CD14-positive monocyte (primary cell): ENCODE data around the gene MYL11. TPM values are rescaled to one million over a fixed set of nuclear protein-coding genes. Genes with fewer than 3 reads are reported as not detected.

Experiments
- DNase-seq, 3 donors: peaks; one replicate each; pipeline ENCODE4 v3.0.0-alpha.2; 2011 to 2022
- H2AFZ ChIP-seq: 2 replicates; pipeline ENCODE4 v1.6.0; 2012; ENCODE audit warnings: mild to moderate bottlenecking, low read depth, low read length, inconsistent platforms; ENCODE audit not compliant: insufficient read depth, poor library complexity, severe bottlenecking
- H3K27ac ChIP-seq, 2 donors: 1 replicate in 1 of 2; 2 replicates in 1 of 2; pipeline ENCODE4 v1.5.1; 2012 to 2013; ENCODE audit warnings: low read length in 2 of 2, control low read depth in 1 of 2, inconsistent platforms in 1 of 2, low read depth in 1 of 2, mild to moderate bottlenecking in 1 of 2
- H3K27me3 ChIP-seq, 2 donors: one replicate each; pipeline versions ENCODE4 v1.6.0 to v1.6.1; 2011 to 2013; ENCODE audit warnings: low read length in 2 of 2; ENCODE audit not compliant: control insufficient read depth in 2 of 2, insufficient read depth in 2 of 2
- H3K36me3 ChIP-seq, 2 donors: replicated peaks in 1 of 2; 1 replicate in 1 of 2; 2 replicates in 1 of 2; pipeline versions ENCODE4 v1.5.1 to v1.6.1; 2012 to 2013; ENCODE audit warnings: low read length in 2 of 2, control low read depth in 1 of 2, inconsistent platforms in 1 of 2, mild to moderate bottlenecking in 1 of 2; ENCODE audit not compliant: insufficient read depth in 2 of 2, control insufficient read depth in 1 of 2
- H3K4me1 ChIP-seq, 2 donors: 1 replicate in 1 of 2; 2 replicates in 1 of 2; pipeline versions ENCODE4 v1.5.1 to v1.6.1; 2012 to 2013; ENCODE audit warnings: low read length in 2 of 2, control low read depth in 1 of 2, inconsistent platforms in 1 of 2, mild to moderate bottlenecking in 1 of 2, moderate library complexity in 1 of 2; ENCODE audit not compliant: insufficient read depth in 2 of 2, control insufficient read depth in 1 of 2
- H3K4me2 ChIP-seq: replicated peaks from 2 replicates; pipeline ENCODE3; 2012; ENCODE audit warnings: low read length, moderate library complexity, mild to moderate bottlenecking; ENCODE audit not compliant: poor library complexity, severe bottlenecking; ENCODE audit errors: extremely low read depth
- H3K4me3 ChIP-seq, 3 experiments: fragments of 200-600 bp in 1 of 3; sonication (generic) in 1 of 3; replicated peaks in 1 of 3; 1 replicate in 2 of 3; 2 replicates in 1 of 3; pipeline ENCODE4 v1.5.1; 2011 to 2013; ENCODE audit warnings: low read length in 3 of 3, mild to moderate bottlenecking in 3 of 3, control low read depth in 2 of 3, low read depth in 2 of 3, inconsistent platforms in 1 of 3, moderate library complexity in 1 of 3
- H3K79me2 ChIP-seq: 2 replicates; pipeline ENCODE4 v1.6.0; 2012; ENCODE audit warnings: mild to moderate bottlenecking, control low read depth, inconsistent platforms, low read length, moderate library complexity; ENCODE audit not compliant: insufficient read depth
- H3K9ac ChIP-seq: 2 replicates; pipeline ENCODE4 v1.6.0; 2017; ENCODE audit warnings: low read length, mild to moderate bottlenecking; ENCODE audit not compliant: insufficient read depth, poor library complexity, severe bottlenecking
- H3K9me3 ChIP-seq, 2 donors: replicated peaks in 1 of 2; 1 replicate in 1 of 2; 2 replicates in 1 of 2; pipeline versions ENCODE4 v1.5.1 to v1.6.1; 2012 to 2013; ENCODE audit warnings: low read length in 2 of 2, control low read depth in 1 of 2; ENCODE audit not compliant: control insufficient read depth in 1 of 2, insufficient read depth in 1 of 2
- H4K20me1 ChIP-seq: 2 replicates; pipeline ENCODE4 v1.6.0; 2012; ENCODE audit warnings: mild to moderate bottlenecking, low read length, control low read depth, moderate library complexity; ENCODE audit not compliant: insufficient read depth
- H3K27ac Mint-ChIP-seq, 7 donors: one replicate each; pipeline ENCODE4 v1.8.0; 2020; ENCODE audit warnings: mild to moderate bottlenecking in 7 of 7, mixed read lengths in 7 of 7, moderate library complexity in 6 of 7, inconsistent platforms in 2 of 7
- H3K27me3 Mint-ChIP-seq, 3 donors: one replicate each; pipeline ENCODE4 v1.8.0; 2021 to 2022; ENCODE audit warnings: low read depth in 3 of 3, mild to moderate bottlenecking in 3 of 3, mixed read lengths in 3 of 3, moderate library complexity in 3 of 3, inconsistent platforms in 1 of 3
- H3K36me3 Mint-ChIP-seq, 2 donors: one replicate each; pipeline ENCODE4 v1.8.0; 2020; ENCODE audit warnings: mixed read lengths in 2 of 2, inconsistent platforms in 1 of 2, mild to moderate bottlenecking in 1 of 2
- H3K4me1 Mint-ChIP-seq: one replicate; pipeline ENCODE4 v1.8.0; 2020; ENCODE audit warnings: mild to moderate bottlenecking, mixed read lengths
- H3K4me3 Mint-ChIP-seq, 2 donors: one replicate each; pipeline ENCODE4 v1.8.0; 2020; ENCODE audit warnings: mild to moderate bottlenecking in 2 of 2, mixed read lengths in 2 of 2, moderate library complexity in 1 of 2
- H3K9me3 Mint-ChIP-seq, 7 donors: one replicate each; pipeline ENCODE4 v1.8.0; 2020 to 2022; ENCODE audit warnings: mixed read lengths in 7 of 7, mild to moderate bottlenecking in 6 of 7, moderate library complexity in 6 of 7, inconsistent platforms in 2 of 7
- WGBS: methylation state at CpG from one replicate; pipeline ENCODE4 v1.1.5; 2013; ENCODE audit warnings: missing lambda C conversion rate; ENCODE audit not compliant: insufficient coverage; 5-methylcytosine and 5-hydroxymethylcytosine counted together
- intact Hi-C, 2 donors: fragments of 100-400 bp; cut with micrococcal nuclease; formaldehyde crosslinking; loops; one replicate each; pipeline versions ENCODE4 v1.15.0 to v1.15.1; 2023
- polyA plus RNA-seq, 3 donors: library from polyadenylated mRNA; depleted of rRNA in 1 of 3; unstranded in 2 of 3; stranded (reverse) in 1 of 3; fragments of 300-500 nt in 2 of 3; fragments of >200 nt in 1 of 3; fragmentation: Illumina TruSeq in 2 of 3; gene quantifications; 1 replicate in 2 of 3; 2 replicates in 1 of 3; pipeline ENCODE4 v1.2.3, GENCODE V29; 2012 to 2021
- small RNA-seq: library from RNA; depleted of rRNA; stranded (forward); fragments of <200 nt; gene quantifications from one replicate; pipeline ENCODE3, GENCODE V24; 2012; ENCODE audit warnings: low read depth; ENCODE audit not compliant: insufficient read length
- TF ChIP-seq, protein P1 (sequence below): fragments of 200-600 bp; IDR thresholded peaks from one replicate; pipeline ENCODE4 v1.8.0; 2022; ENCODE audit warnings: antibody characterized with exemption, mild to moderate bottlenecking

The MYL11 gene
- polyA plus RNA-seq, 3 donors = 1.6 to 1.9 TPM; not detected in 1

DNA sequence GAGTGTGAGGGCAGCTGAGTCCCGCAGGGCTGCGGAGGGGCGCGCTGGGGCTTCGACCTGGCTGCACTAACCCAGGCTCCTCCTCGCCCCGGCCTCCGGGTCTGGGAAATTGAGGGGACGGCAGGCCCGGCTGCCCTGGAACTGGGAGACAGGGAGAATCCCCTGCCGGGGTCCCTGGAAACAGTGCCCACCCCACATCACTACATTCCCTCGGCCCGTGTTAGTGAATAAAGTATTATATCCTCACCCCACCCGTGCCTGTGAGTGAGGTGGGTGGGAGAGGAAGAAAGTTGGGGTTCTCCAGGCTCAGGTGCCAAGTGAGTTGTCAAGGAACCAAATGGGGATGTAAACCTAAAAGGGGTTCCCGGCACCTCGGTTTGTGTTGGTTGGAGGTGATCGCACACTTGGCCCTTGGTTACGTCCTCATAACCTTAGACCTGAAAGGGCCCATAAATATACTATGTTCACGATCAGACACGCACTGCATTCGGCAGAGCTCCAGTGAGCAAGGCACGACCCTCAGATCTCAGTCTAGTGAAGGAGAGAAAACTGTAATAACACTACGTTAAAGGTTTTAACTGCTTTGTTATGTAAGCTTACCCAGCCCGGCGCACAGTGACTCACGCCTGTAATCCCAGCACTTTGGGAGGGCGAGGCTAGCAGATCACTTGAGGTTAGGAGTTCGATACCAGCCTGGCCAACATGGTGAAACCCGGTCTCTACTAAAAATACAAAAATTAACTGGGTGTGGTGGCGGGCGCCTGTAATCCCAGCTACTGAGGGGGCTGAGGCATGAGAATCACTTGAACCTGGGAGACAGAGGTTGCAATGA, 44.0 kb downstream of the MYL11 start:
- H3K36me3 Mint-ChIP-seq = peaks cover 23 to 41% of the 10 kb centered on the region in 2 donors
- intact Hi-C loops = no loop called here
- peaks cover 13 to 22% of the 10 kb centered on the region in 2 donors for H3K4me1 ChIP-seq
- H3K4me2 ChIP-seq = peak overlapping the region; percentile 93
- no peaks in the 10 kb centered on the region for H3K79me2 ChIP-seq
- peak overlapping the region; percentile 66 to 73 for H3K4me3 Mint-ChIP-seq
- peak overlapping the region; percentile 55 to 72 for H3K27ac ChIP-seq
- WGBS = 40% methylated on average over 8 of the region's 31 CpGs
- peaks cover 5 to 13% of the 10 kb centered on the region in 2 donors for H3K36me3 ChIP-seq
- no peaks in the 10 kb centered on the region for H3K9me3 Mint-ChIP-seq
- H3K9ac ChIP-seq = peak overlapping the region; percentile 63
- H3K4me3 ChIP-seq = peak overlapping the region; percentile 23 to 77 (median 66)
- DNase-seq = no peak
- TF ChIP-seq, protein P1, sequence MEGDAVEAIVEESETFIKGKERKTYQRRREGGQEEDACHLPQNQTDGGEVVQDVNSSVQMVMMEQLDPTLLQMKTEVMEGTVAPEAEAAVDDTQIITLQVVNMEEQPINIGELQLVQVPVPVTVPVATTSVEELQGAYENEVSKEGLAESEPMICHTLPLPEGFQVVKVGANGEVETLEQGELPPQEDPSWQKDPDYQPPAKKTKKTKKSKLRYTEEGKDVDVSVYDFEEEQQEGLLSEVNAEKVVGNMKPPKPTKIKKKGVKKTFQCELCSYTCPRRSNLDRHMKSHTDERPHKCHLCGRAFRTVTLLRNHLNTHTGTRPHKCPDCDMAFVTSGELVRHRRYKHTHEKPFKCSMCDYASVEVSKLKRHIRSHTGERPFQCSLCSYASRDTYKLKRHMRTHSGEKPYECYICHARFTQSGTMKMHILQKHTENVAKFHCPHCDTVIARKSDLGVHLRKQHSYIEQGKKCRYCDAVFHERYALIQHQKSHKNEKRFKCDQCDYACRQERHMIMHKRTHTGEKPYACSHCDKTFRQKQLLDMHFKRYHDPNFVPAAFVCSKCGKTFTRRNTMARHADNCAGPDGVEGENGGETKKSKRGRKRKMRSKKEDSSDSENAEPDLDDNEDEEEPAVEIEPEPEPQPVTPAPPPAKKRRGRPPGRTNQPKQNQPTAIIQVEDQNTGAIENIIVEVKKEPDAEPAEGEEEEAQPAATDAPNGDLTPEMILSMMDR = no peak
- peak overlapping the region in 4 of 7 donors; percentile 18 to 80 (median 66) for H3K27ac Mint-ChIP-seq
- no peaks in the 10 kb centered on the region for H3K27me3 ChIP-seq
- no peaks in the 10 kb centered on the region for H3K9me3 ChIP-seq
- H3K27me3 Mint-ChIP-seq = peaks cover 0 to 2% (median 1%) of the 10 kb centered on the region in 3 donors
- H3K4me1 Mint-ChIP-seq = peaks cover 14% of the 10 kb centered on the region
- peak overlapping the region; percentile 90 for H2AFZ ChIP-seq
- H4K20me1 ChIP-seq = no peaks in the 10 kb centered on the region

DNA sequence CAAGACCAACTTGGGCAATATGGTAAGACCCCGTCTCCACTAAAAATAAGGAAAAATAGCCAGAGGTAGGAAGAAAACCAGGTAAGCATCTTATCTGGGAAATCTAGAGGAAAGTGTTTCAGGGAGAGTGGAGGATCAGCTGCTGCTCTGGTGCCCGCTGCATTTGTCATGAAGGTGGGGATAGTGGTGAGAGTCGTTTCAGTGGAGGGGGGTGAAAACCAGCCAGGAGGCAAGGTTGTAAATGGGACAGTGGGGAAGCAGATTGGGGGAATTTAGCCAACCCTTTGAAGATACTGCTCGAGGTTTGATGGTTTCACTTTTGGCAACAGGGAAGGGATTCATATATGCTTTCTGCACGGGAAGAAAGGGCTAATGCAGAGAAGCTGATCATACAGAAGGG, 46.4 kb downstream of the MYL11 start:
- Mint-ChIP-seq H3K27ac (peak overlapping the region in 1 of 7 donors; percentile 26), H3K4me3 (no peak overlapping the region), H3K4me1 (peaks cover 16% of the 10 kb centered on the region), H3K9me3 (peaks cover 0 to 2% (median 0%) of the 10 kb centered on the region in 7 donors), H3K27me3 (peaks cover 0 to 1% (median 0%) of the 10 kb centered on the region in 3 donors), H3K36me3 (peaks cover 40 to 56% of the 10 kb centered on the region in 2 donors)
- 79% methylated on average over 5 of the region's 5 CpGs for WGBS
- H3K4me2 ChIP-seq = no peak overlapping the region
- intact Hi-C loops = no loop called here
- peaks cover 13 to 22% of the 10 kb centered on the region in 2 donors for H3K4me1 ChIP-seq
- no peak overlapping the region for H3K4me3 ChIP-seq
- peaks cover 11 to 26% of the 10 kb centered on the region in 2 donors for H3K36me3 ChIP-seq
- no peak overlapping the region for H2AFZ ChIP-seq
- TF ChIP-seq, protein P1 = no peak
- no peak for DNase-seq
- H3K9me3 ChIP-seq = no peaks in the 10 kb centered on the region
- H3K27me3 ChIP-seq = no peaks in the 10 kb centered on the region
- H3K9ac ChIP-seq = no peak overlapping the region
- peaks cover 5% of the 10 kb centered on the region for H3K79me2 ChIP-seq
- H4K20me1 ChIP-seq = no peaks in the 10 kb centered on the region
- no peak overlapping the region for H3K27ac ChIP-seq

Small RNA genes lying within 50 kb of the gene (small RNA-seq; reads per million reads assigned to genes)
- gene RF00406 = 0.94 reads per million

Other genes with a start within 250 kb of the MYL11 start
- 1,000 to 10,000 TPM; 1,314 to 1,363 (median 1,346) TPM for gene CORO1A, start 191.2 kb upstream of the MYL11 start, polyA plus RNA-seq
- 100 to 1,000 TPM; 105 to 170 (median 160) TPM for gene BOLA2B, start 181.1 kb upstream of the MYL11 start, polyA plus RNA-seq
- 100 to 1,000 TPM in 2 of 3 donors, 10 to 100 TPM in 1; 43.1 to 163 (median 162) TPM for gene SLX1A, start 180.9 kb upstream of the MYL11 start, polyA plus RNA-seq
- gene SULT1A3, start 175.5 kb upstream of the MYL11 start, polyA plus RNA-seq = 10 to 100 TPM; 20.9 to 29.9 (median 28.3) TPM
- gene NPIPB13, start 126.3 kb upstream of the MYL11 start, polyA plus RNA-seq = 10 to 100 TPM in 1 of 3 donors, not detected in 2; 15.4 TPM
- gene CD2BP2, start 19.5 kb upstream of the MYL11 start, polyA plus RNA-seq = 10 to 100 TPM; 23.9 to 31.8 (median 31.0) TPM
- 10 to 100 TPM; 12.2 to 36.0 (median 13.8) TPM for gene TBC1D10B, start 4.3 kb upstream of the MYL11 start, polyA plus RNA-seq
- gene SEPTIN1, start 7.8 kb downstream of the MYL11 start, polyA plus RNA-seq = under 1 TPM; 0.31 to 0.60 (median 0.49) TPM
- gene ZNF48, start 20.6 kb downstream of the MYL11 start, polyA plus RNA-seq = 1 to 10 TPM in 1 of 3 donors, under 1 TPM in 2; 0.67 to 1.4 (median 0.93) TPM
- gene ZNF771, start 32.8 kb downstream of the MYL11 start, polyA plus RNA-seq = under 1 TPM; 0.39 to 0.68 (median 0.51) TPM
- 10 to 100 TPM; 10.5 to 45.5 (median 32.2) TPM for gene DCTPP1, start 55.2 kb downstream of the MYL11 start, polyA plus RNA-seq
- 10 to 100 TPM; 12.8 to 56.4 (median 54.2) TPM for gene SEPHS2, start 71.1 kb downstream of the MYL11 start, polyA plus RNA-seq
- gene ITGAL, start 97.9 kb downstream of the MYL11 start, polyA plus RNA-seq = 100 to 1,000 TPM in 2 of 3 donors, 10 to 100 TPM in 1; 56.8 to 474 (median 109) TPM
- gene ZNF768, start 151.8 kb downstream of the MYL11 start, polyA plus RNA-seq = 10 to 100 TPM in 1 of 3 donors, 1 to 10 TPM in 2; 2.8 to 13.4 (median 3.0) TPM
- 1 to 10 TPM; 4.1 to 6.6 (median 4.4) TPM for gene ZNF747, start 160.1 kb downstream of the MYL11 start, polyA plus RNA-seq
- gene ZNF764, start 183.6 kb downstream of the MYL11 start, polyA plus RNA-seq = 1 to 10 TPM in 2 of 3 donors, under 1 TPM in 1; 0.94 to 4.6 (median 1.0) TPM
- 10 to 100 TPM; 10.3 to 24.1 (median 18.9) TPM for gene ZNF688, start 196.9 kb downstream of the MYL11 start, polyA plus RNA-seq
- gene ZNF785, start 210.9 kb downstream of the MYL11 start, polyA plus RNA-seq = 1 to 10 TPM in 2 of 3 donors, under 1 TPM in 1; 0.67 to 9.0 (median 1.1) TPM
- gene ZNF689, start 235.6 kb downstream of the MYL11 start, polyA plus RNA-seq = 10 to 100 TPM in 1 of 3 donors, 1 to 10 TPM in 2; 4.1 to 11.2 (median 8.0) TPM